ENCODE results near the gene WTAP. TPM values are rescaled to one million over a fixed set of nuclear protein-coding genes. Genes with fewer than 3 reads are reported as not detected.
"Not testable (repeated sequence)": the region's sequence is repeated elsewhere in the genome, so short reads cannot be mapped to it uniquely, and the experiment has no call there.

The WTAP gene
- total RNA-seq, 1 donor from 2014 or later, result 82.8 TPM

DNA sequence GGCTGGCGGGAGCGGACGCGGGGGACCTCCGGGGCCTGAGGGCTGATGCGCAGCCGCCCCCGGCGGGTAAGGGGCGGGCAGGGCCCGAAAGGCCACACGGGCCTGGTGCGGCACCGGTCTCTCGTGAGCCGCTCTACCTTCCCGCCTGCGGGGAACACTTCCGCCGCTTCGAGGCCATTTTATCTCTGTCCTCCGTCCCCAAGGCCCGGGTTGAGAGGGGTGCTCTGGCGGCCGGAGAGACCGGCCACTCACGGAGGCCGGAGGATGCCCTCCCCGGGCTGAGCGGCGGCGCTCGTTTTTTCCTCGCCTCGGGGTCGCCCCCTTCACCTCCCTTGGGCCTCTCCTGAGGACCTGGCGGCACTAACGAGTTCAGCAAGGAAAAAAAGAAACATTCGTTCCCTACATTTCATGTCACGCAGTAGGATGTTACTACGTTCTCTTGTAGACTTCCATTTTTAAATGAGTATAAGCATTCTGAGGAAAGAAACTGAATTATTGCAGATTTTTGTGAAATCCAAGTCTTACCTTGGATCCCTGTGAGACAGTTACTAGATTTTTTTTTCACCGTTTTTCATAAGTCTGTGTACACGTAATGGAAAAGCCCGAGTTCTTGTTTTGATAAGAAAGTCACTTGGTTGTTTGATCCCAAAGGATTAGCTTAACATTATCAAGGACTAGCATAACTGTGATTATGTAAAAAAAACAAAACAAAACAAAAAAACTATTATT lies 575 bp downstream of the WTAP start:
- no peak for DNase-seq (ENCODE audit: low spot score)

DNA sequence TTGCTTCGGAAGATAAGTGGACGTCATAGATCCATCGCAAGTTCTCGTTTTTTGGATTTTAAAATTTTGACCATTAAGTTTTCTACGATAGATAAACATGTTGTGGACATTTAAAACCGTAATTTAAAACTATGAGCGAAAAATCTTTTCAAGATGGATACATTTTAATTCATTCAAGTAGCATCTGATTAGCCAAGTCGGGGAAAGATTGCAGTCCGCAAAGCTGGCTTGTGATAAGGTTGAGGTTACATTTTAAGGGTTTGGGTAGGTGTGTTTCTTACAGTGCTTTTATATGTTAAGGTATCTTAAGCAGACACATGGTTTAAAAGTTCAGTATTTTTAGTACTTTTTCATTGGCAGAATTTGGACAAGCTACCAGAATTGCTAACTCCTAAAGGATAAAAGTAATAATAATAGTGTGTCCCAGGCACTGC lies 1.2 kb downstream of the WTAP start:
- no peak for DNase-seq (ENCODE audit: low spot score)

DNA sequence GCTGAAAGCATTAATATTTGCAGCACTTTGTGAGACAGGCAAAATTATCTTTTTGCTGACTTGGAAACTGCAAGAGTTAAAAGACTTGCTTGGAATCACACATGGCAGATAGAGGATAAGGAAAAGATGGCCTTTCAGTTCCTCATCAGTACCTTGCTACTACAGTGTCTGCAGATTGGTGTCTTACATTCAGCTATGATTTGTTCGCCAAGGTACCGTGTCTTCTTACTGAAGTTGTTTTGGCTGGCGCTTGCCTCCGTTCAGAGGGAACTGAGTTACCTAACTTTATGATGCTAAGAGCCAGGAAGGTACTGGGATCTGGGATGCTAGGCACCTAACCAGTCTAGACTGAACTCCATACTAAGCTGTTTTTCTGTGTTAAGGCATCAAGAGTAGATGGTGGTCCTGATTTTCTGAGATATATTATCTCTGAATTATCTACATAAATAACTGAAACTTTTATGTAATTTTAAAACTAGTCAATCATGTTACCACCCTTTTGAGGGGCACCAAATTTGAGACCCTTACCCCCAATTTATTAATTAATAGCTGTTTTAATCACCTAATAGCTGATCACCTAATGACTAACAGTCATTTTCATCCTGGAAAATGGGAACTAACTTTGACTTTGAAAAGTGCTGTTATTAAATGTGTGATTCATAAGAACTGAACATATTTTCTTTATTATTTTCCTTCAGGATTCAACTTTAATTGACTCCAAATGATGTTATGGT lies 2.5 kb downstream of the WTAP start:
- no peak for DNase-seq (ENCODE audit: low spot score)

DNA sequence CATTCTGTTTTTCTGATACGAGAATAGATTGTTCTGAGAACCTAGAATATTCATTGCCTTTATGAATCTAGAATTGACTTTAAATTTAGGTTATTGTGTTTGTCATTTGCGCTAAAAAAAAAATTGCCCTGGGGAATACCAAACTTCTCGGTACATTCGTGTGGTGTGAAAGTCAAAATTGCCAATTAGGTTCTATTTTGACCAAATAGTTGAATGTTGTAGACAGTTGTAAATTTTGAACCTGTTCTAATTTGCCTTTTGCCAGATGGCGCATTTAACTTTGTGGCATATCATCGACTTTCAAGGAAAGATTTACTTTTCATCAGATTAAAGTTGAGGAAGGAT lies 3.0 kb downstream of the WTAP start:
- DNase-seq (ENCODE audit: low spot score), result no peak

DNA sequence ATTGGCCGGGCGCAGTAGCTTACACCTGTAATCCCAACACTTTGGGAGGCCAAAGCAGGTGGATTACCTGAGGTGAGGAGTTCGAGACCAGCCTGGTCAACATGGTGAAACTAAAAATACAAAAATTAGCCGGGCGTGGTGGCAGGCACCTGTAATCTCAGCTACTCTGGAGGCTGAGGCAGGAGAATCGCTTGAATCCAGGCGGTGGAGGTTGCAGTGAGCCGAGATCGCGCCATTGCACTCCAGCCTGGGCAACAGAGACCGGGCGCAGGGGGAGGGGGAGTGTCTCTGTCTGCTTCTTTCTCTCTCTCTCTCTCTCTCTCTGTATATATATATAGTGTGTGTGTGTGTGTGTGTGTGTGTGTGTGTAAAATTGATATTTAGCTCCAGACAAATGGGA lies 5.2 kb downstream of the WTAP start:
- not testable (repeated sequence) for DNase-seq (ENCODE audit: low spot score)

DNA sequence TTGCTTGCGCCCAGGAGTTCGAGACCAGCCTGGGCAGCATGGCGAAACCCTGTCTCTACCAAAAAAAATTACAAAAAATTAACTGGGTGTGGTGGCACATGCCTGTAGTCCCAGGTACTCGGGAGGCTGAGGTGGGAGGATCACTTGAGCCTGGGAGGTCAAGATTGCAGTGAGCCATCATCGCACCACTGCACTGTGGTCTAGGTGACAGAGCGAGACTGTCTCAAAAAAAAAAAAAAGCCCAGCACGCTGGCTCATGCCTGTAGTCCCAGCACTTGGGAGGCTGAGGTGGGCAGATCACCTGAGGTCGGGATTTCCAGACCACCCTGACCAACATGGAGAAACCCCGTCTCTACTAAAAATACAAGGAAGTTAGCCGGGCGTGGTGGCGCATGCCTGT lies 6.1 kb downstream of the WTAP start:
- DNase-seq (ENCODE audit: low spot score), result not testable (repeated sequence)

DNA sequence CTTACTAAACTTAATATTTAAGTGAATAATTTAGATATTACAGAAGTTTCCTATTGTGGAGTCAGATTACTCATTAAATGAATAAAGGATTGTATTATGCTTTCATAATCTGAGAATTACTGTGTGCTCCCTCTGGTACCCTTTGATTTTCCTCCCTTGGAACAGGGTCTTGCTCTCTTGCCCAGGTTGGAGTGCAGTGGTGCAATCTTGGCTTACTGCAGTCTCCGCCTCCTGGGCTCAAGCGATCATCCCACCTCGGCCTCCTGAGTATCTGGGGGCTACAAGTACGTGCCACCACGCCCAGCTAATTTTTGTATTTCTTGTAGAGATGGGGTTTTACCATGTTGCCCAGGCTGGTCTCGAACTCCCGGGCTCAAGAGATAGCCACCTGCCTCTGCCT lies 9.6 kb downstream of the WTAP start:
- no peak for DNase-seq (ENCODE audit: low spot score)

DNA sequence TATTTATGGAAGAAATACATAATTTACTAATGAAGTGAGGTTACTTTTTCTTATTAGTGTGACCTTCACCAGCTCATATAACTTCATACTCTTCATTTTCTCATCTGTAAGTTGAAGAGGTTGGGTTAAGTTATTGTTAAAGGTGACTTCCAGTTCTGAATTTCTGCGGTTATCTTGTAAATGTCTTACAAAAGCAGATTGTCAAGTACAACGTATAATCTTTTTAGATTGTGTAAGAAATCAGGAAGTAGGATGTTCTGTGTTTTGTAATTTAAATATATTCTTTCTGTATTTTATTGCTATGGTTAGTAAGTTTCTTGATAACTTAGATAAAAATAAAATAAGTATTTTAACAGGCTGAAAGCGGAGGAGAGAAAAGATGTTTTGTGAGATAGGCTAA lies 12.0 kb downstream of the WTAP start:
- no peak for DNase-seq (ENCODE audit: low spot score)

DNA sequence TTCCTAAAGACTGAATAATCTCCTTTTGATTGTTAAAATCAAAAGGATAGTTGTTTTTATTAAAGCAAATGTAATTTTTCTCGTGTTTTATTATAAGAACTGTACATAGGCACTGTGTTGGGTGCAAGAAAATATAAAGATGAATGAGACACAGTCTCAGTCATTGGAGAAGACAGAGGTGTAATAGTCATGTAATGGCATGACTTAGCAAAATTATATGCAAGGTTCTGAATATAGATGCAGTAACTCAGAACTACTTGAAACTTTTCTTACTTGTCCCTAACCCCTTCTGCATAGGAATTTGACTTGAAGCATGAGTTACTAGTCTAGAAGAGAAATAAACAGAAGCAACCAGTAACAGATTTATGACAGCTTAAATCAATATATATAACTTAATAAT lies 14.9 kb downstream of the WTAP start:
- DNase-seq (ENCODE audit: low spot score), result no peak

DNA sequence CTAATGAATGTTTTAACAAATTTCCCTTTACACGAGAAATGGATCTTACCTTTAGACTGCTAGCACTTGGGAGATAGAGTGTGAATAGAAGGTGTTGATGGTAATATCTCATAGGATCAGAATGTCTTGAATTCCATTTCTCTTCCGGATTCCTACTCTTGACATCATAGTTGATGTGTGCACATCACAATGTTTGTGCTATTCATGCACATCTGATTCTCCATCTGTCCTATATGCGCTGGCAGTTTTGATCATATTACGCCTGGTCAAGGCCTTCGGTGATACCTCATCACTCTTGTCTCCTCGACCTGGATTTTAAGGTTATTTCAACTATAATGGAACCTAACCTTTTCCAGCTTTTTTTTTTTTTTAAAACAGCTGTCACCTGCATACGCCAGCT lies 17.8 kb downstream of the WTAP start:
- DNase-seq (ENCODE audit: low spot score), result no peak

DNA sequence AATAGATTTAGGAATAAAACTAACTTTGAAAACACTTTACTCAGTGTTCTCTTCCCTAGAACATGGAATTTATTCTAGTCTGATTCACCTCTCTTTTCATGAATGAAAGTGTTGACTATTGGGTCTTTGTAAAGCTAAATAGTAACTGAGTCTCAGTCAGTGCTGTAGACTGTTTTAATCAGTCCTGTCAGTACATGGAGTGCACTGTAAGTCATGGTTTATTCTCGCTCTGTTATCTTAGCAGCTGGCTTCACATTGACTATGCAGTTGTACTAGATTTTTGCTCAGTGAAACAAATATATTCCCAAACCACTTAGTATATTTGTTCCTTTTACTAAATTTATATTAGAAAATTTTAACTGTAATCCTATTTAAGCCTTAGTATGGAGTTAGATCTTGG lies 19.5 kb downstream of the WTAP start:
- DNase-seq (ENCODE audit: low spot score), result no peak

DNA sequence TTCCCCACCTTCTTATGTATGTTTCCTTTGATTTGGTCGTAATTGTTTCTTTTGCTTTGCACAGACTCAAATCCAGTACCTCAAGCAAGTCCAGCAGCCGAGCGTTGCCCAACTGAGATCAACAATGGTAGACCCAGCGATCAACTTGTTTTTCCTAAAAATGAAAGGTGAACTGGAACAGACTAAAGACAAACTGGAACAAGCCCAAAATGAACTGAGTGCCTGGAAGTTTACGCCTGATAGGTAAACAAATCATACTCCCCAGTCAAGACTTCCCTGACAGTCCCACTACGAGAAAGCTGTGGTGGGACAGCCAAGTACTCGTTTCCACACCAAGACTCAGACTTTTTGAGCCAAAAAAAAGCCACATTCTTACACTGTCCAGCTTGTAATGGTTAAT lies 20.8 kb downstream of the WTAP start:
- not testable (repeated sequence) for DNase-seq (ENCODE audit: low spot score)

DNA sequence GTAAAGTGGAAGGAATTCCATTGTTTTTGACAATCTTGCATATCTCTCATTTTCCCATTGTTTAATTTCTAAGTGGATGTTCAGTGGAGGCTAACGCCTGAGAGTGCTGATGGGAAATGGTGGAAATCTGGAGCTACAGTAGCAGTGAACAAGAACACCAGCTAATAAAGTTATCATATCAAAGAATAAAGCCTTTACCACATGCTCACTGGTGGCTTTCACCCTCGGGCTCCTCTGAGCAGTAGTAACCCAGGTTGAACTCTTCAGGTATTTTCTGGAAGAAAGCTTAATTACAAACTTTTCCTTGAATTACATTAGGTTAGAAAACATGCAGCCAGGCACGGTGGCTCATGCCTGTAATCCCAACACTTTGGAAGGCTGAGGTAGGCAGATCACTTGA lies 24.1 kb downstream of the WTAP start:
- DNase-seq (ENCODE audit: low spot score), result no peak

DNA sequence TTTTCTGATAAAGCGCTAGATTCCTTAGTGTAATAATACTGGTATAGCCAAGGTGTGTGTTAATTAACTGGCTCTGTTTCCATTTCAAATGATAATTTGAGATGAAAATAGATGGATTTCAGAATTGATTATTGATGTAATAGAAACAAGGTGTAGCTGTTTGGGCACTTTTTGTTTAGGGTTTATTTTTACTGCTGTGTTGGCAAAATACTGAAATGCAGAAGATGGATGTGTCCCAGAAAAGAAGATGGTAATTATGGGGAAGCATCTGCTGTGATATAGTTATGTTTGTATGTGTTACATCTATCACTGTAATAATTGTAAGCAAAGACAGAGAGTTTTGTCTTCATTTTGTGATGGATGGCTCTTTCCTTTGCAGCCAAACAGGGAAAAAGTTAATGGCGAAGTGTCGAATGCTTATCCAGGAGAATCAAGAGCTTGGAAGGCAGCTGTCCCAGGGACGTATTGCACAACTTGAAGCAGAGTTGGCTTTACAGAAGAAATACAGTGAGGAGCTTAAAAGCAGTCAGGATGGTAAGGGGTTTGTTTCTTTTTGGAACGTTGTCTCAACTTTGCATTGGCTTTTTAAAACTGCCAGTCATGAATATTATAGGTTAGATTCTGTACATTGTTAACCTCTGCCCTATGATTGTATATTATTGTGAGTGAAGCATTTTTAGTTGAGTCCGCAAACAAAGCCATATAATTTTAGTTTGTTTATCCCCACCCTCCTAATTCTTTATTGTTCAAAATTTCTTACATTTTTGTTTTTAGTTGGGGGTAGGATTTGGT lies 26.0 kb downstream of the WTAP start:
- DNase-seq (ENCODE audit: low spot score), result no peak

DNA sequence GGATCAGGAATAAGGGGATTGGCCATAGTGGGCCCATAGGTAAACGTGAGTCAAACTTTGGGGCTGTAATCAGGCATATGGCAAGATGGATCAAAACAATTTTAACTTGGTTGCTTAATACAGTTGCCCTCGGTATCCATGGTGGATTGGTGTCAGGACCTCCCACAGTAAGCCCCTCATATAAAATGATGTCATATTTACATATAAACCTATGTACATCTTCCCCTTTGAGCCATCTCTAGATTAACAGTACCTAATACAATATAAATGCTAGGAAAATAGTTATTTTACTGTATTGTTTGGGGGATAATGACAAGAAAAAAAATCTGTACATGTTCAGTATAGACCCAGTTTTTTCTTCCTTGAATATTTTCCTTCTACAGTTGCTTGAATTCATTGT lies 27.1 kb downstream of the WTAP start:
- DNase-seq (ENCODE audit: low spot score), result no peak

DNA sequence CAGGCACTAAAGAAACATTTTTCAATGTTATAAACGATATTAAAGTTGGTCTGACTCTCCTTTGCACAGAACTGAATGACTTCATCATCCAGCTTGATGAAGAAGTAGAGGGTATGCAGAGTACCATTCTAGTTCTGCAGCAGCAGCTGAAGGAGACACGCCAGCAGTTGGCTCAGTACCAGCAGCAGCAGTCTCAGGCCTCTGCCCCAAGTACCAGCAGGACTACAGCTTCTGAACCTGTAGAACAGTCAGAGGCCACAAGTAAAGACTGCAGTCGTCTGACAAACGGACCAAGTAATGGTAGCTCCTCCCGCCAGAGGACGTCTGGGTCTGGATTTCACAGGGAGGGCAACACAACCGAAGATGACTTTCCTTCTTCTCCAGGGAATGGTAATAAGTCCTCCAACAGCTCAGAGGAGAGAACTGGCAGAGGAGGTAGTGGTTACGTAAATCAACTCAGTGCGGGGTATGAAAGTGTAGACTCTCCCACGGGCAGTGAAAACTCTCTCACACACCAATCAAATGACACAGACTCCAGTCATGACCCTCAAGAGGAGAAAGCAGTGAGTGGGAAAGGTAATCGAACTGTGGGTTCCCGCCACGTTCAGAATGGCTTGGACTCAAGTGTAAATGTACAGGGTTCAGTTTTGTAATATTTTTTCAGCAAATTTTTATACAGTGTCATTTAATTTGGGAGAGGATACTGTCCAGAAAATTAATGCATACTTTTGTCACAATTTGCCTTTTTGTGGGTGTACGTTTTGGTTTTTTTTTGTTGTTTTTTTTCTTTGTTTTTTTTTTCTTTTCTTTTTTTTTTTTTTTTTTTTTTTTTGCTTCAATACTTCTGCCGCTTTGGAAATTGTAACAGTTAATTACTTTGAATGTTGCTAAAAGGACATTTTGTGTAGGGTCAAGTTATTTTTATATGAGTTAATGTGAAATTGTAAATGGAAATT lies 27.9 kb downstream of the WTAP start:
- DNase-seq (ENCODE audit: low spot score), result no peak

DNA sequence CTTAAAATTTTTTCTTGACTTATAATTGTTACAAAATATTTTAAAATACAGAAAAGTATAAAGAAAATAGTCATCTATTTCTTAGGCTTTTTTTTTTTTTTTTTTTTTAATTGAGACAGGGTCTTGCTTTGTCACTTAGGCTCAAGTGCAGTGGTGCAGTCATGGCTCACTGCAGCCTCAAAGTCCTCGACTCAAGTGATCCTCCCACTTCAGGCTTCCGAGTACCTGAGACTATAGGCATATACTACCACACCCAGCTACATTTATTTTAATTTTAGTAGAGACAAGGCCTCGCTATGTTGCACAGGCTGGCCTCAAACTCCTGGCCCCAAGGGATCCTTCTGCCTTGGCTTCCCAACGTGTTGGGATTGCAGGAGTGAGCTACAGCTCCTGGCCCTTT lies 29.2 kb downstream of the WTAP start:
- no peak for DNase-seq (ENCODE audit: low spot score)

DNA sequence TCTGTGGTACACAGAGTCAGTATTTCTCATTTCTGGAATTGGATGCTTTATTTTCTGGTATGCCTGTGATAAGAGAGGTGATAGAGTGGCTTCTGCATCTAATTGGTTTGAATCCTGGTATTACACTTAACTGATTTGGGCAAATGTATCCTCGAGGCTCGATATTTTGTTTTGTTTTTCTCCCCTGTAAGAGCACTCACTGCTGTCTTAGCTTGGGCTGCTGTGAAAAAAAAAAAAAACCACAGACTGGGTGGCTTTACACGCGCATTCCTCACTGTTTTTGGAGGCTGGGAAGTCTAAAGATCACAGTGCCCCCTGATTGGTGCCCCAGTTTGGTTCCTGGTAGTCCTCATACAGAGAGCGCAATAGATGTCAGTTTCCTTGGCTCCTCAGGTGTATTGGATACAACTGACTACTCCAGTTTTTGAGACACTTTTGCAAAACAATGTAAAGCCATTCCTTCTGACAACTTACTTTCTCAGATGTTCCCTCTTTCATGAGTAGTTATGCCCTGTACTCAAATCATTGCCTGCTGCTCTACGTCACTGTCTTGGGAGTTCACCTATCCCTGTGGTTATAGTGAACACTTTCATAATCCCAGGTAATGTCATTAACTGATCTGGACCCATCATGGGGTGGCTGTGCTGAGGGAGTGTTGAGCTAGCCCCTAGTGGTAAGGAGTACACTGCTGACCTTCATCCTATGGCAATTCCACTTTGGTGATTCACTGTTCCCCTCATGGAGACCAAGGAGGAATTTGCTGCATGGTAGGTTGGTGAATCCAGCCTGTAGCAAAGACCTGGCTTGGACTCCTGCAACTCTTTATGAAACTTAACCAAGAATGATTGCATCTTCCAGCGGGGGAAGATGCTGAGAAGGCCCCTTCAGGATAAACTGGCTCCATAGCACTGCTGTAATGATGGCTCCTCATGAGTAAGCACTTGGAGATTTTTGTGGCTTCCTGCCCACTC lies 31.0 kb downstream of the WTAP start:
- DNase-seq (ENCODE audit: low spot score), result no peak

DNA sequence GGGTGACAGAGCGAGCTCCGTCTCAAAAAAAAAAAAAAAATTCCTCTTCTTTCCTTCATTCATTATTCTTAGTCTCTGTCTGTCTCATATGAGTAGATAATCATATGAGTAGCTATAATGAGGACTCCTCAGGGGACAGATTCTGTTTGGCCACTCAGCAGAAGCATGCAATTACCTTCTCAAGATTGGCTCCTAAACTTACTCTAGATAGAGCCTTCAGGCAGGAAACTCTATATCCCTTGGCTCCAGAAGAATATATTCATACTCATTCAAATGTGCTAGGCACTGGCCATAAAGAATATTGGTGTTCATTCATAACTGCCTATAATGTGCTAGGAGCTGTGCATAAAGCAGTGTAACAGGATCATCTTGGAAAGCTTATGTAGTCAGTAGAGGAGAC lies 32.3 kb downstream of the WTAP start:
- DNase-seq (ENCODE audit: low spot score), result no peak

DNA sequence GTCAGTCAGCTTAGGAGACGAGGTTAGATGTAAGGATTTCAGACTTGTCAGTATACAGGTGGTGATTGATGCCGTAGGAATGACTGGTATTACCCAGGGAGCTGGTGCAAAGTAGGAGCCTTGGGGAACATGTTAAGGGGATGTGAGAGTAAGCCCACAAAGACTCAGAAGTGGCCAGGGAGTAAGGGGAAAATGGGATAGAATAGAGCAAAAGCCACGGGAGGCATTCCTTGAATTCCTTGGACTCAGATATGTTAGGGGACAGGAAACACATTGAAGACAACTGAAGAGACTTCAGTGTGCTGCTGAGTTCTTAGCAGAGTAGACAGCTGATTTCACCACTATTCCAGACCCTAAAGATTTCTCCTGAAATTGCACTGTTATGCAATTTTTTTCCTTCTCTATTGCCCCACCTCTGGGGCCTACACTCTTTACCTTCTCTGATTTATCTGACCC lies 33.3 kb downstream of the WTAP start:
- DNase-seq (ENCODE audit: low spot score), result no peak

Measured in mesenteric fat pad (tissue), 1 donor.